LNCAP (cell line): ENCODE data around the gene NXPH3.

ENCODE experiments used
- CTCF ChIP-seq: fragments of 450-650 bp; IDR thresholded peaks from 2 replicates; pipeline ENCODE4 v1.5.1; 2017; ENCODE audit warnings: mild to moderate bottlenecking

Gene NXPH3

GRCh38 chr17:49546546-49547535, 28.8 kb upstream of the NXPH3 start:
- TF ChIP-seq CTCF = no peak

GRCh38 chr17:49547566-49547965, 28.1 kb upstream of the NXPH3 start:
- no peak for TF ChIP-seq CTCF

GRCh38 chr17:49548051-49548505, 27.6 kb upstream of the NXPH3 start:
- no peak for TF ChIP-seq CTCF

- TF ChIP-seq CTCF = peak; percentile 62
Measured at GRCh38 chr17:49548506-49549310, 27.0 kb upstream of the NXPH3 start.

DNA sequence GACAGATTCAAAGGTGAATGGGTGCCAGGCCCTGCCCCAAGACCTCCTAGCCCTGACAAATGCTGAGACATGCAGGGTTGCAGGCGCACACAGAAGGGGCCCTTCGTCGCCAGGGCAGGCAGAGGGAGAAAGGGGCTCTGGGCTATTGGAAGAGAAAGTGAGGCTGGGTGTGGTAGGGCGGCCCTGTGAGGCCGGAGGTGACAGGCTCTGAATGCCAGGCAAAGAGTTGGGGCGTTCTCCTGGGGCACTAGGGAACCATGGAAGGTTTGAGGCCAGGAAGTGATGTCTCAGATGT, 26.4 kb upstream of the NXPH3 start:
- no peak for TF ChIP-seq CTCF

DNA sequence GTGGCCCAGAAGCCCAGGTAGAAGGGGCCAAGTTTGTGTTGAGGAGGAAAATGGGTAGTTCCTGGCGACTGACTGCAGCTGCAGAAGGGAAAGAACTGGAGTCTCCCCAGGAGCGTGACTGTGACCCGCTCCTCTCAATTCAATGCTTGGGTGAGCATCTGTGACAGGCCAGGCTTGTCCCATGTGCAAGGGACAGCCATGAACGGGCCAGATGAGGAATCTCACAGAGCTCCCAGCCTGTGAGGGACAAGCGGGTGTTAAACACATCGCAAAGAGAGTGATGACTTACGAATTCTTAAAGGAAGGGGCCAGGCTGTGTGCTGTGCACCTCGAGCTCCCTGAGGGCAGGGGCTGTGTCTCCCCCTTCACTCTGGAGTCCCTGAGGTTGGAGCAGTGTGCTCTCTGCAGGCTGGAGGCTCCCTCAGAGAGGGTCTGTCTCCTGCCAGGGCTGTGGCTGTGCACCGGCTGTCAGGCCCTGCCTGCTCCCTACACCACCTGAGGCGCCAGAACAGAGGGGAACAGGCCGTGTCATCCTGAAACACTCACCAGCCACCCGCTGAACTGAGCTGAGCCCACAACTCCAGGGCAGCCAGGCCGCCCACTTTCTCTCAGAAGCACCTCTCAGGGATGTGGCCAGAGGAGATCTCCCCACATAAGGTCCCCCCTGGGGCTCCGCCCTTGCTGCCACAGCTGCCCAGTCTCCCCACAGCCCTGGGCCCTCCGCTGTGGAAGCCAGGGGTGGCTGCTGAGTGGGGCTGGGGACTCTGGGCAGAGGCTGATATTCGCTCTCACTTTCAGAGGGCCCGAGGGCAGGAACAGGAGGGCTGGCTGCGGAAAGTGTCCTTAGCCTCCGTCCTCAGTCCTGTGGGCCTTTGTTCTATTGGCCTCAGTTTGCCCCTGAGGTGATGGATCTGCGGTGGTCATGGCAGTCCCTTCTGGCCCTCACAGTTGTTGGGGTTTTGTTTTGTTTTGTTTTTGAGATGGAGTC, 25.7 kb upstream of the NXPH3 start:
- TF ChIP-seq CTCF = no peak
